GM18517 (cell line): ENCODE data around the gene CADM1.

ENCODE experiments used
- ATAC-seq: cut with Tn5 transposase; IDR thresholded peaks from one replicate; pipeline ENCODE4 v1.9.1; 2021; ENCODE audit warnings: mild to moderate bottlenecking, moderate library complexity; ENCODE audit not compliant: unreplicated experiment

Gene CADM1

DNA sequence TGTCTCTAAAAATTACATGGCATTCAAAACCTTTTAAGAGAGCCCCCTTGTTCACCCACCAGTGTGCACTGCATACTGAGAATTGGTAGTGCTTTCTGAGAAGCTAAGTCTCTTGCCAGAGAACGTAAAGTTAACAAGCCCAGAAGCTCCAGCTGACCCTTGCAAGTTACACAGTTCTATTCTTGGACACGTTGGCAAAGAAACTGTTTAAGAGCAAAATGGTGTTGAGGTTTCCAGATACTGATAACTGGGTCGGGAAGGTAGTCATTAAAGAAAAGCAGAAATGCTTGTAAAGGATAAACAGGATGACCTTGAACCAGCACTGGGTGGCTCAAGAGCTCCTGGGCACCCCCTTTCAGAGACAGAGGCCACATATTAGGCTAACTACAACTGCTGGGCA, 284.8 kb downstream of the CADM1 start:
- no peak for ATAC-seq

DNA sequence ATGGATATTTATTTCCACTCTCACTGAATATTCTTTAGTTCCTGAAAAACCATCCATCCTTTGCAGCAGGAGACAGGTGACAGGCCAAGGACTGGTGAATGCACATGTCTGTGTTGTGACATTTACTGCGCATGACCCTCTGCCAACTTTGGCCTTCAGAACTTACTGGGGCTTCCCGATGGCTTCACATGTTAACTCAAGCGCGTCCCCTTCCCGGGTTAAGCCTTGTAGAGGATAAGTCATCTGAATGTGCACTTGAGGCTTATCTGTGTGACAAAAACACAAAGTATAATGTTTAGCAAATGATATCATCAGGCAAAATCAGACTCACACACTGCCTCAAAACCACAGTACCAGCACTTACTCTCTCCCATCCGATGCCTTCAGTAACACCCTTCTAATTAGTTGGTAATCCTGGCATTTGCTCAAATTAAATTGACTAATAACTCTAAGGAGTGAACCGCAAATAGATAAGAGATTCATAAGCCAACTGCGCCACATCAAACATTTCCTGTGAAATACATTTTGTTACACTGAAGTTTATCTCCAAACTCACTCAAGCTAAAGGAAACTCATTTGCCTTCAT, 286.4 kb downstream of the CADM1 start:
- no peak for ATAC-seq

DNA sequence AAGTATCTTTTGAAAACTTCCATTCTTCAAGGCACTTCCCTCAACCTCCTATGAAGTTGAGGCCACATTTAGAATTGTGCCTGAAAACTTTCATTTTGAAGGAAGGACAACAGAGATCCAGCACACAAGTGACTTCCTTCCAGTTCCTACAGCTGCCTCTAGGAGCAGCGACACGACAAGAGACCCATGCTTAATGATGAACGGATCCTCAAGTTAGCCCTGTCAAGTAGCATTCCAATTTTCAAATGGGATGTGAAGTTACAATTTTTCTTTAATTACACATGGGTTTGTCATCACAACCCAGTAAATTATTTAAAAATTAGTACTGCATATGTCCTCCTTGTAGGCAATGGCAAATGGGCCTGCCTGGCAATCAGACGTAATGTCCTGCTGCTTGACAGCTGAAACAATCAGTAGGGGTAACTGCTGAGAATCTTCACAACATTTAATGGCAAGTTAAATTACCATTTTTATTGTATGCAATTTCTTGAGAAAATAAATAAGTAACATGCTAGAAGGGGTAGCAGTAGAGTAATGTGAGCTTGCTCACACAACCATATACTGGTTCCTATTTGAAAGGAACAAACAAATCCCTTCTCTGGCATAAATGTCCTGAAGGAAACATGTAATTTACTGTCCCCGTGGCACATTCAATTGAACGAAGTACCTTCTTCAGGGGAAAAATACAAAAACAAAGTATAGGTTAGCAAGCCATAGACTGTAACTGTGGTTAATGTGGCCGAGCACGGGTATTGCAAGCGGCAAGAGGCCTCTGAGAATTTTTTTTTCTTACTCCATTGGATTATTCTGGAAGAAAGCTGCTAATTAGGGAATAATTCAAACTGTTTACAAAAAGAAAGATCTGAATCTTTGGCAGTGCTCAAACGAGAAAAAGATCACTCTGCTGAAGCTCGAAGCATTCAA, 288.3 kb downstream of the CADM1 start:
- no peak for ATAC-seq

GRCh38 chr11:115214644-115215234, 289.5 kb downstream of the CADM1 start:
- no peak for ATAC-seq

GRCh38 chr11:115213007-115213406, 291.2 kb downstream of the CADM1 start:
- no peak for ATAC-seq

DNA sequence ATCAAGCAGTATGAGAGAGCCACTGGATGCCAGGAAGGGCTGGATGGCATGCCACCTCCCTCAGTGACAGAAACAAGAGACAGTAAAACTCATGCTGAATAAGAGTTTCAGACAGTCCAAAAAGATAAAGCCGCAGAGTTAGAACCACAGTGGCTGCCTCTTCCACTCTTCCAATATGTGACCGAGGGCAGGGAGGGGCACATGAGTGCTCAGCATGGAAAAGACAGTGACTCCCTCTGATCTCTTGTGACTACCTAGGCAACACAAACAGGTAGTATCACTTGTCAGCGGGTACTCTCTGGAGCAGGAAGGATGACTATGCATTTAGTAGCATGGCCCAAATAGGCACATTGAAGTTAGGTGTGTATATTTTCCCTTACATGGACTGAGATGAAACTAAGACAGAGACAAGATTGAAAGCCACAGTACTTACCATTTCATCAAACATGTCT, 295.4 kb downstream of the CADM1 start:
- no peak for ATAC-seq

DNA sequence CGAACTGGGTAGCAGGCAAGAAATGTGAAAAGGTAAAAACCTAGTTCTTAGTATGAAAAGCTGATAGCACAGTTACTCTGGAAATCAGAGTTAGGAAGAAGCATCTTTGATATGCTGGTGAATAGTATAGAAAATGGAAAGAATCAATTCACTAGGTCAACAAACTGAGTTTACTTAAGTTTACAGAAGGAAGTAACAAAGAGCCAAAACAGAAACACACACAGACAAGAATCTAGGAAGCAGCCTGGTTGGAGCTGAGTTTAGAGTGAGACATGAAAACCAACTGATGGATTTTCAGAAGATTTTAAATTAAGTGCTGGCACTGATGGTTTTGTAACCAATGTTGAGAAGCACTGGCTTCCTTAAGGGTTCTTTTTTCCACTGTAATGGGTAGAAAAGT, 296.3 kb downstream of the CADM1 start:
- ATAC-seq = no peak

DNA sequence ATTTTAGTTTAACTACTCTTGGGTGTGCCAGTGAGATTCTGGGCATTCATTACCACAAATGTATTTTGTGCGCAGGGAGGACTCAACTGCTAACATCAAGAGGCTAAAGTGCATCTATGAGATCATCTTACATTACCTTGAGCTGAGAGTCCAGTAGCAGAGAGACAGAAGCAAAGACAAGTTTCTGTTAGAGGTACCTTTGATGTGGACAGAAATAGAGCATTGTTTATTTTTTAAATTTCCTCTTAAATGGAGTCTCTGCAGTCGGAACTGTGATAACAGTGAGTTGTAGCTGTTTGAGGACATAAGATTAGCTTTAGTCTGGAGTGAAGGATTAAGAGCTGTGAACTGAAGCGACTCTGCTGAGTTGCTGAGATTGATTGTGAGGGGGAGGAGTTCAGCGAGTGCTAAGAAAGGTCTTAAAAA, 297.0 kb downstream of the CADM1 start:
- ATAC-seq = no peak

DNA sequence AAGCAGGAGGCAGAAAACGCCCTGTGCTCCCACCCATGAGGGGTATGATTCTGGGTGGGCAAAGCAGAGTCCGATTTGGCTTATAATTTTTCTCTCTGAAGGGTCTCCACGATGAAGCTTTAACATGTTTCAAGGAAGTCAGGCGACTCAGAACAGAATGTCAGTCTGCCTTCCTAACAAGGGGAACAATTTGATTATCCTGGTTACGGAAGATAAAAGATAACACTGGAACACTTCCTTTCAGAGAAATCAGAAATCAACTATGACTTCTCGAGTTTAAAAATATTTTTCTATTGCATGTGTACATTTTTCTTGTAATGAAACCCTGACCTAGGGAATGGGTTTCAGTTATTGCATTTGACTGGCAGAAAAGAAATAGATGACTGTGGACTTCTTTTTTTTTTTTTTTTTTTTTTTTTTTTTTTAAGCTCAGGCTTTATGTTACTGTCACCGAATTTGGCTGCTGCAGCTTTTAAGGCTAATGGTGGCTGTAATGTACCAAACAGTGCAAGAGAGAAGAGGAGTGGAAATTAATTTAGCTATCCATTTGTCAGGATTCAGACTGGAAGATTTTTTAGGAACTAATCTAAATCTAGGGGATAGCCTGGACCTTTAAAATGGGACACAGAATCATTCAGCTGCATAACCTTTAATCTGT, 297.7 kb downstream of the CADM1 start:
- no peak for ATAC-seq

GRCh38 chr11:115202900-115203552, 301.2 kb downstream of the CADM1 start:
- ATAC-seq = no peak

DNA sequence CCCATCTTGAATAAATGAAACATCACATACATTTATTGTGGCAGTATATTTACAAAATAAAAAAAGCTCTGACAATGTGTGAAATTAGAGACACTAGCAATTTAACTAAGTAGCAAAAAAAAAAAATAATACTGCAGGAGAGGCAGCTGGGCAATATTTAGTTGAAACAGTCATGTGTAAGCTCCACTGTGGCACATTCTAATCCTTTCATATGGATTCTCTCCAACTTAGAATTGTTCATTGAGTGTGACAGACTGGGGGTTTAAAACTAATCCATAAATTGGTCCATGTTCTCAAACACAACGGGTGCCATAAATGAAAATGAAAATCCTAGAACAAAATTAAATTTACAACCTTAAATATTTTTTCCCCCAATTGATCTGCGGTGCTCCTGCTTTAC, 302.1 kb downstream of the CADM1 start:
- ATAC-seq = no peak

GRCh38 chr11:115201111-115201792, 303.0 kb downstream of the CADM1 start:
- no peak for ATAC-seq

- ATAC-seq = no peak
Measured at GRCh38 chr11:115199481-115200069, 304.6 kb downstream of the CADM1 start.

DNA sequence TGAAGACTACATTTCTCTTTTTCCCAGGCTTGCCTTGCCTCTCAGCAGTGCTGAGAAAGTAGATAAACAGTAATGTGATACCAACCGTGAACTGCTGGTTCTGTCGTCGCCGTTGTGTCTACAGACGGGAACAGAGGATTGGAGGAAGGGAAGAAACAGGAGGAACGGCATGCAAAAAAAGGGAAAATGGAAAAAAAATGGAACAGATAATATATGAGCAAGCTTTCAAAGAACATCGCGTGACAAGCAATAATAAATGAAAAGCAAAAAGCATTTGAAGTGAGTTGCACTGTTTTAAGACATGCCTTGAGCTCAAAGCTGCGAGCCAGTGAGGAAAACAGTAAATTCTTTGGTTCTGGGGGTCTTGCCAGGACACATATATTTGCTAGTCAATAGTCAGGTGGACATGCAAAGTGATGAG, 305.9 kb downstream of the CADM1 start:
- ATAC-seq = no peak

DNA sequence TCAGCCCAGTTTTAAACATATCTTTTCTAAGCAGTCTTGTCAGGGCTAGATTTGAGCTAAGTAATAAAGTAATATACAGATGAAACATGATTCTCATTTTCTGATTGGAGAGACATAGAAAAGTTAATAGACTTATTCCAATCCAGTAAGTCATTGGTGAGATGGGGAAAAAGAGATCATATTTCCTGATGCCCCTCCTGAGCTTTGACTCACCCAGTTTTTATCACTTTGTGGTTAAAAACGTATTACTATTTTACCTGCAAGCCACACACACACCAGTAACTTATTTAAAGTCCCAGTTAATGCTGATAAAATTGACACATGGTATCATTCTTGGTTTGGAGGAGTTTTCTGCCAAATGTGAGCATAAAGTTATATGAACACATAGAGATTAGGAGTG, 306.8 kb downstream of the CADM1 start:
- ATAC-seq = no peak

DNA sequence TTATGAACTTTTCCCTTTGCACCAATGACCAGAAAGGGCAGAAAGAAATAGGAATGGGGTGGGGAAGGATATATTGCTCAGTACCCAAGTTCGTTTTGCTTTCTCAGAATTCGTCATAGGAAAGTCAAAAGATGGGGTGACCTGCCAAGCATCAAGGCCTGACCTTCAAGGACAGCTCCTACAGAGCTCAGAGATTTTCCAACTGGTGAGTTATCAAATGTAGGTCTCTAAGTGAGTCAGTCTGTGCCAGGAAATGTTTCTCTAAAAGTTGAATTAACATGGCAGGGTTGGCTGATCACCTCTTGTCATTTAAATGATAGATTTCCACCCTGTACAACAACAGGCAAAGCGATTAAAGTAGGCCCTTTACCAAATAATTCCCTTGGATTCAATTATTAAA, 307.2 kb downstream of the CADM1 start:
- no peak for ATAC-seq

GRCh38 chr11:115194802-115195110, 309.5 kb downstream of the CADM1 start:
- no peak for ATAC-seq

DNA sequence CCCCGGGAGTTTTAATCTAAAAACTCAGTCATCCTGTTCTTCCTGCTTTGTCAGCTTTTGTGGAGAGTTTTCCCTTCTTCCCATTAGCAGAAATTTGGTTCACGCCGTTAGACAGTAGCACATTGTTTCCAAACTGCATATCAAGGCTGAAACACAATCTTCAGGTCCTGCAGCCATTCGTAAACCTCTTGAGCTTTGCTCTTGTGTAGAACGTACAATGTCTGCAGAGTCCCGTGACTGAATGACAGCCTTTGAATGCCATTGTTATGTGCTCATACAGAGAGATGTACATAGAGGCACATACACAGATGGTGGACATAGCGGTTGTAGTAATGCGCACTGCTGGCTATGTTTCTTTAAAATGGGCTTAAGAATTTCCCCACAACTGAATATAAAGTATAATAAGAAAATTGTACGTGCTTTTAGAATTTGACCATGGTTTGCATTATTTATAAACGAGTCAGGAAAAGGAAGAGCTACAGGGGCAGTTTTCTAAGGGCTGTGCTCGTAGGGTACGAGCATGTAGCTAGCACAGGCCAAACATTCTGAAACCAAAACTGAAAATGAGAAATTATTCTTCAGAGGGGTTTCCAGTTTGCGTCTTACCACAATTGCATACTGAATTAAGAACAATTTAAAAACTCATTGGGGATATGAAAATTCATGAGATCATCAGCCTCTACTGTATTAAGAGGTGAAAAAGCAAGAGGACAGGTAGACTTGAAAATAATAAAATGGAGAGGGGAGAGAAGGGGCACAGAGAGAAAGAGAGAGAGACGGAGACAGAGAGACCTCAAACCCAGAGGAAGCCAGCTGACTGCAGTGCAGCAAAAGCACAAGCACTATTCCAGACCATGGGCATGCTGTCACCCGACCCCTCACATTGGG, 310.1 kb downstream of the CADM1 start:
- ATAC-seq = peak; percentile 69

DNA sequence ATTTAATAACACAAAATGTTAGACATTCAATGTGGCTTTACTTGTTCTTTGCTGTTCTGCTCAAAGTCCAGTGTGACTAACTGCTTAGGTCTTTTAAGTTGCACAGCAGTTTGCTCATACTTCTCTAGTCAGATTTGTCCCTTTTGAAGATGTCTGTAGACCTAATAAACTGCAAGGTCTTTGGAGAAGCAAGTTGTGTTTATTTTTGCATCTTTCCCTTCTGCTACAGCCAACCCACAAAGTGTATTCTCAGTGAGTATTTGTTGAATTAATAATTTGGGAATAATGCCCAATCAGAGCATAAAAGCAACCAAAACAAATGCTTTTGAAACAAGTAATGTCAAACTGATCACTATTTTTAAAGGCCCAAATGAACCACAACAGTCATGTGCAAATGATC, 312.5 kb downstream of the CADM1 start:
- ATAC-seq = no peak
